Measurements from ENCODE around the gene SH3BP5L.

- no peak for TF ChIP-seq CTCF (IDR thresholded peaks at IDR 0.05)
- no peak for TF ChIP-seq POLR2A (IDR thresholded peaks at IDR 0.05)
- no peak for TF ChIP-seq EP300 (IDR thresholded peaks at IDR 0.05)
These were observed 32.1 kb downstream of the SH3BP5L start for GRCh38 chr1:248793592-248793991.

Data from gastroesophageal sphincter (tissue), 3 donors.